ENCODE measurements around the gene RAMP2. TPM values are rescaled to one million over a fixed set of nuclear protein-coding genes. Genes with fewer than 3 reads are reported as not detected.

RAMP2 gene
- total RNA-seq, 1 donor from 2014 or later = 127 TPM

- Histone ChIP-seq H3K27me3 (ENCODE audit: low read depth) (no peaks in the 10 kb centered on the region), H3K9me3 (no peaks in the 10 kb centered on the region), H3K4me3 (no peak overlapping the region), H3K36me3 (peaks cover 12% of the 10 kb centered on the region), H3K4me1 (no peaks in the 10 kb centered on the region), H3K27ac (no peak overlapping the region)
- no peak for TF ChIP-seq CTCF (IDR thresholded peaks at IDR 0.05)
- intact Hi-C loops (cut with DNase I) = no loop called here
- ATAC-seq (peak; percentile 84 to 89), DNase-seq (no peak)
Measured at GRCh38 chr17:42804918-42805367, 43.9 kb downstream of the RAMP2 start.

GRCh38 chr17:42806249-42806648, 45.2 kb downstream of the RAMP2 start:
- no peaks in the 10 kb centered on the region for H3K27me3 ChIP-seq (ENCODE audit: low read depth)
- ATAC-seq = no peak
- intact Hi-C loops (cut with DNase I) = no loop called here
- no peak overlapping the region for H3K27ac ChIP-seq
- H3K9me3 ChIP-seq = no peaks in the 10 kb centered on the region
- TF ChIP-seq CTCF (IDR thresholded peaks at IDR 0.05) = no peak
- peaks cover 25% of the 10 kb centered on the region for H3K36me3 ChIP-seq
- H3K4me1 ChIP-seq = no peaks in the 10 kb centered on the region
- no peak for DNase-seq
- H3K4me3 ChIP-seq = no peak overlapping the region

- H3K36me3 ChIP-seq = peaks cover 55% of the 10 kb centered on the region
- no peak overlapping the region for H3K27ac ChIP-seq
Measured at GRCh38 chr17:42809250-42809649, 48.2 kb downstream of the RAMP2 start.

More at GRCh38 chr17:42809250-42809649, 48.2 kb downstream of the RAMP2 start:
- Histone ChIP-seq H3K27me3 (ENCODE audit: low read depth) (no peaks in the 10 kb centered on the region), H3K4me1 (no peaks in the 10 kb centered on the region), H3K9me3 (no peaks in the 10 kb centered on the region), H3K4me3 (no peak overlapping the region)
- DNase-seq (no peak), ATAC-seq (peak in 1 of 2 donors; percentile 45)
- TF ChIP-seq CTCF (IDR thresholded peaks at IDR 0.05) = no peak
- intact Hi-C loops (cut with DNase I) = no loop called here

Other genes with a start within 250 kb of the RAMP2 start
- gene NAGLU, start 225.0 kb upstream of the RAMP2 start, total RNA-seq = 39.1 TPM
- gene HSD17B1, start 208.3 kb upstream of the RAMP2 start, total RNA-seq = 2.2 TPM
- gene COASY, start 199.1 kb upstream of the RAMP2 start, total RNA-seq = 65.8 TPM
- gene MLX, start 194.1 kb upstream of the RAMP2 start, total RNA-seq = 70.5 TPM
- gene PSMC3IP, start 183.5 kb upstream of the RAMP2 start, total RNA-seq = 4.8 TPM
- 70.7 TPM for gene RETREG3, start 151.9 kb upstream of the RAMP2 start, total RNA-seq
- 30.3 TPM for gene TUBG1, start 151.5 kb upstream of the RAMP2 start, total RNA-seq
- 16.8 TPM for gene TUBG2, start 101.9 kb upstream of the RAMP2 start, total RNA-seq
- gene PLEKHH3, start 84.2 kb upstream of the RAMP2 start, total RNA-seq = 18.3 TPM
- gene CCR10, start 79.4 kb upstream of the RAMP2 start, total RNA-seq = 1.4 TPM
- gene CNTNAP1, start 78.7 kb upstream of the RAMP2 start, total RNA-seq = 9.0 TPM
- gene EZH1, start 16.2 kb upstream of the RAMP2 start, total RNA-seq = 56.2 TPM
- 42.1 TPM for gene VPS25, start 12.2 kb downstream of the RAMP2 start, total RNA-seq
- gene WNK4, start 19.4 kb downstream of the RAMP2 start, total RNA-seq = 0.47 TPM
- gene COA3, start 37.5 kb downstream of the RAMP2 start, total RNA-seq = 54.5 TPM
- gene CNTD1, start 37.6 kb downstream of the RAMP2 start, total RNA-seq = 1.6 TPM
- gene BECN1, start 63.1 kb downstream of the RAMP2 start, total RNA-seq = 65.3 TPM
- 81.6 TPM for gene PSME3, start 72.2 kb downstream of the RAMP2 start, total RNA-seq
- gene AOC2, start 83.4 kb downstream of the RAMP2 start, total RNA-seq = 2.1 TPM
- 160 TPM for gene AOC3, start 90.0 kb downstream of the RAMP2 start, total RNA-seq
- not detected for gene G6PC1, start 139.6 kb downstream of the RAMP2 start, total RNA-seq
- gene AARSD1, start 203.2 kb downstream of the RAMP2 start, total RNA-seq = 25.2 TPM
- gene PTGES3L, start 218.9 kb downstream of the RAMP2 start, total RNA-seq = 0.27 TPM
- gene RUNDC1, start 219.3 kb downstream of the RAMP2 start, total RNA-seq = 17.1 TPM
- 810 TPM for gene RPL27, start 237.2 kb downstream of the RAMP2 start, total RNA-seq
- gene IFI35, start 245.6 kb downstream of the RAMP2 start, total RNA-seq = 61.5 TPM